Cerebellar cortex (tissue), 1 donor: Measurements from ENCODE around the gene DHRS1.

Experiments
- DNase-seq: peaks from one replicate; pipeline ENCODE4 v3.0.0-alpha.2; 2015; ENCODE audit warnings: low spot score

DHRS1 gene

GRCh38 chr14:24327914-24328313 lies 28.3 kb upstream of the DHRS1 start:
- DNase-seq: peak; percentile 45

GRCh38 chr14:24327303-24327702 lies 27.7 kb upstream of the DHRS1 start:
- DNase-seq: no peak

GRCh38 chr14:24325963-24326362 lies 26.4 kb upstream of the DHRS1 start:
- no peak for DNase-seq

- DNase-seq: no peak
Measured at GRCh38 chr14:24325041-24325530, 25.5 kb upstream of the DHRS1 start.

- DNase-seq: no peak
Measured at GRCh38 chr14:24324024-24324423, 24.4 kb upstream of the DHRS1 start.

- no peak for DNase-seq
Measured at GRCh38 chr14:24323341-24323740, 23.8 kb upstream of the DHRS1 start.

GRCh38 chr14:24322672-24323071 lies 23.1 kb upstream of the DHRS1 start:
- no peak for DNase-seq

- no peak for DNase-seq
Measured at GRCh38 chr14:24321212-24321975, 21.8 kb upstream of the DHRS1 start.

GRCh38 chr14:24317141-24317928 lies 17.8 kb upstream of the DHRS1 start:
- DNase-seq: no peak

GRCh38 chr14:24316597-24316950 lies 17.0 kb upstream of the DHRS1 start:
- DNase-seq: no peak

- no peak for DNase-seq
Measured at GRCh38 chr14:24315807-24316596, 16.4 kb upstream of the DHRS1 start.

- no peak for DNase-seq
Measured at GRCh38 chr14:24315243-24315806, 15.7 kb upstream of the DHRS1 start.

- no peak for DNase-seq
Measured at GRCh38 chr14:24314377-24315193, 15.0 kb upstream of the DHRS1 start.

GRCh38 chr14:24313913-24314312 lies 14.3 kb upstream of the DHRS1 start:
- no peak for DNase-seq

GRCh38 chr14:24312736-24313507 lies 13.3 kb upstream of the DHRS1 start:
- DNase-seq: no peak

GRCh38 chr14:24311837-24312615 lies 12.4 kb upstream of the DHRS1 start:
- DNase-seq: no peak

GRCh38 chr14:24310646-24311604 lies 11.3 kb upstream of the DHRS1 start, which contains the start of gene LTB4R:
LTB4R (plus strand) TSS chr14:24311502; CDS start chr14:24315652, 4,150 bp downstream.
- peak; percentile 47 for DNase-seq

- no peak for DNase-seq
Measured at GRCh38 chr14:24310265-24310645, 10.7 kb upstream of the DHRS1 start.
